ENCODE results near the gene TRPM3. TPM values are rescaled to one million over a fixed set of nuclear protein-coding genes. Genes with fewer than 3 reads are reported as not detected.

The TRPM3 gene
- 1 to 10 TPM; 5.2 to 8.1 (median 7.3) TPM for total RNA-seq

DNA sequence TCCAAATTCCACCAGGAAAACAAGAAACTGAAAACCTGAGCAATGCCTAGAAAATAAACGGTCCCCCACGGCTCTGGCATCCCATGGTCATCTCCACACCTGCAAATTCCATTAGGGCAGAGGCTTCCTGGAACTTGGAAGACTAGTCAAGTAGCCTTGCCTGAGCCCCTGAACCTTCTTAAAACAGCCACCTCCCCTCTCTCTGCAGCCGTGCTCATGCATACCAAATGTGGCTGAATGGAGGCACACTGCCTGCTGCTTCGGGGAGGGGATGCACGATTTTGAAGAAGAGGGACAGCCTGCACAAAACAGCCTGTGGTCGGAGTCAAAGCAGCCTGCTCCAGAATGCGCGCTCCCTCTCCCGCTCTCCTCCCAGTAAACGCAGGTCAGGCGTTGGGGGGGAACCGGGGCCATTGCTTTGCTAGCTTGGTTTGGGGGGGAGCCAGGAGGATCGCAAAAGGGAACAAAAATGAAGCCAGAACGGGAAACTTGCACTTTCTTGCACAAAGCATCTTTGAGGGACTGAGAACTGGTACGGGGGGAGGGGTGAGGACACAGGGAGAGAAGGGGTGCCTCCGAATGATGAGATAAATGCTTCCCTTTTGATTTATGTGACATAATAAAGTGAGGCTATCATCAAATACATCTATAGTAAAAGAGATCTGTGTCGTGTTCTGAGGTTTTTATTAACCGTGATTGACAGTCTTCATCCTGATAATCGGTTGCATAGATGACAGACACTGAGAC, at the start of gene TRPM3:
TSS of gene TRPM3 (minus strand) at position 347 of the 747 bp plus-strand sequence. CDS start at position 80, 267 bp downstream.
- H3K4me3 ChIP-seq = peak within 1 kb of the TSS in 1 of 4 donors; percentile 38
- TF ChIP-seq POLR2A (IDR thresholded peaks at IDR 0.05) = no peak
- no peaks in the 10 kb centered on the region for H3K36me3 ChIP-seq
- 1 to 3% methylated on average over 18 to 19 of the region's 19 CpGs for WGBS, 2 donors
- H3K27me3 ChIP-seq = peaks cover 0 to 21% of the 10 kb centered on the region in 2 donors
- no peak within 1 kb of the TSS for H3K27ac ChIP-seq
- DNase-seq (ENCODE audit: low spot score in 2 of 2) = no peak
- peaks cover 0 to 13% (median 0%) of the 10 kb centered on the region in 4 donors for H3K4me1 ChIP-seq
- no peaks in the 10 kb centered on the region for H3K9me3 ChIP-seq

DNA sequence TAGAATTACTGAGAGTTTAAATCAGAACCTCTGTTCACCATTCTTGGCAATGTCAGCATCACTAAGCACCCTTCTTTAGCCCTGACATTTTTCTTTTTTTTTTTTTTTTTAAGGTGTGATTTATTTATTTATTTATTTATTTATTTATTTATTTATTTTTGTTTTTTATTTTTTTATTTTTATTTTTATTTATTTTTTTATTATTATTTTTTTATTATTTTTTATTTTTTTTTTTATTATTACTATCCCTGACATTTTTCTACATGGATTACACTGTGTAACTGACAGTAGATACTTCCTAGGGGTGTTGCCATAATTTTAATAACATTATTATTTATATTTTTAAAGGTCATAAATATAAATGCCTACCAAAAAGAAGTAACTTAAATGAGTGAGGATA, 47.0 kb upstream of the TRPM3 start:
- no peak overlapping the region for H3K27ac ChIP-seq
- H3K36me3 ChIP-seq = no peaks in the 10 kb centered on the region
- DNase-seq (ENCODE audit: low spot score in 2 of 2) = no peak
- no peaks in the 10 kb centered on the region for H3K27me3 ChIP-seq
- no peaks in the 10 kb centered on the region for H3K9me3 ChIP-seq
- no peak overlapping the region for H3K4me3 ChIP-seq
- no peak for TF ChIP-seq POLR2A (IDR thresholded peaks at IDR 0.05)
- no peaks in the 10 kb centered on the region for H3K4me1 ChIP-seq

DNA sequence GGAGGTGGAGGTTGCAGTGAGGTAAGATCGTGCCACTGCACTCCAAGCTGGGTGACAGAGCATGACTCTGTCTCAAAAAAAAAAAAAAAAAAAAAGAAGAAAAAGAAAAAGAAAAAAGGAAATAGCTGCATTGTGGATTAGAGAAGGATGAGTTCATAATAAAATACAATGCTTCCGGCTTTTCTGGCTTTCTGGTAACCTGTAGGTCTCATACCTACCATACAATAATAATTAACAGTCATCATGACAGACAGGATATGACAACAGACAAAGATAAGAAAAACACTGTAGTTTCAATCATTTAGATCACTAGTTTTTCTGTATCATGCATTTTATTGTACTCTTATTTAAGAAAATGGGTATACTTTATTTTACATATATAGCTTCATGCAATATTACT, 40.7 kb upstream of the TRPM3 start:
- no peaks in the 10 kb centered on the region for H3K27me3 ChIP-seq
- no peaks in the 10 kb centered on the region for H3K36me3 ChIP-seq
- H3K4me1 ChIP-seq = no peaks in the 10 kb centered on the region
- WGBS, 2 donors = 89 to 93% methylated on average over 2 of the region's 2 CpGs
- H3K27ac ChIP-seq = no peak overlapping the region
- no peak for DNase-seq (ENCODE audit: low spot score in 2 of 2)
- H3K4me3 ChIP-seq = no peak overlapping the region
- no peaks in the 10 kb centered on the region for H3K9me3 ChIP-seq
- TF ChIP-seq POLR2A (IDR thresholded peaks at IDR 0.05) = no peak
- no peak for TF ChIP-seq EP300 (IDR thresholded peaks at IDR 0.05)
- TF ChIP-seq, protein P1, sequence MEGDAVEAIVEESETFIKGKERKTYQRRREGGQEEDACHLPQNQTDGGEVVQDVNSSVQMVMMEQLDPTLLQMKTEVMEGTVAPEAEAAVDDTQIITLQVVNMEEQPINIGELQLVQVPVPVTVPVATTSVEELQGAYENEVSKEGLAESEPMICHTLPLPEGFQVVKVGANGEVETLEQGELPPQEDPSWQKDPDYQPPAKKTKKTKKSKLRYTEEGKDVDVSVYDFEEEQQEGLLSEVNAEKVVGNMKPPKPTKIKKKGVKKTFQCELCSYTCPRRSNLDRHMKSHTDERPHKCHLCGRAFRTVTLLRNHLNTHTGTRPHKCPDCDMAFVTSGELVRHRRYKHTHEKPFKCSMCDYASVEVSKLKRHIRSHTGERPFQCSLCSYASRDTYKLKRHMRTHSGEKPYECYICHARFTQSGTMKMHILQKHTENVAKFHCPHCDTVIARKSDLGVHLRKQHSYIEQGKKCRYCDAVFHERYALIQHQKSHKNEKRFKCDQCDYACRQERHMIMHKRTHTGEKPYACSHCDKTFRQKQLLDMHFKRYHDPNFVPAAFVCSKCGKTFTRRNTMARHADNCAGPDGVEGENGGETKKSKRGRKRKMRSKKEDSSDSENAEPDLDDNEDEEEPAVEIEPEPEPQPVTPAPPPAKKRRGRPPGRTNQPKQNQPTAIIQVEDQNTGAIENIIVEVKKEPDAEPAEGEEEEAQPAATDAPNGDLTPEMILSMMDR (IDR thresholded peaks at IDR 0.05) = no peak

DNA sequence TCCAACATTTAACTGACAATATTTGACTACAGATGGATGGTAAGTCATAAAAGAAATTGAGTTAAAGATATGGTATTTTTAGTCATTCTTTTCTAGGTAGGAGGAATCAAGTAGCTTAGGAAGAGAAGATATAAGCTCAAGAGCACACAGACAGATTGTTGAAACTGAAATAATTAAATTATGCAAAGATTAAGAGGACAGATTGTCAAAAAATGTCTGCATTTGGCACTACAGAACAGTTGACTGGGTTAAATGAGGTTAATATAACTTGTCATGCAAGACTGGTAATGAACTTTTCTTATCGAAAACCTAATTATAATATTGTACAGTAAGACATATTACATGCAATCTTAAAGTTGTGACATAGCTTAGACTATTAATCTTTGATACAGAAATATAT, 36.3 kb upstream of the TRPM3 start:
- H3K36me3 ChIP-seq = no peaks in the 10 kb centered on the region
- no peak for DNase-seq (ENCODE audit: low spot score in 2 of 2)
- no peak overlapping the region for H3K4me3 ChIP-seq
- H3K27me3 ChIP-seq = no peaks in the 10 kb centered on the region
- TF ChIP-seq EP300 (IDR thresholded peaks at IDR 0.05) = no peak
- H3K9me3 ChIP-seq = no peaks in the 10 kb centered on the region
- 85 to 88% methylated on average over 1 of the region's 1 CpG for WGBS, 2 donors
- no peak overlapping the region for H3K27ac ChIP-seq
- H3K4me1 ChIP-seq = no peaks in the 10 kb centered on the region

DNA sequence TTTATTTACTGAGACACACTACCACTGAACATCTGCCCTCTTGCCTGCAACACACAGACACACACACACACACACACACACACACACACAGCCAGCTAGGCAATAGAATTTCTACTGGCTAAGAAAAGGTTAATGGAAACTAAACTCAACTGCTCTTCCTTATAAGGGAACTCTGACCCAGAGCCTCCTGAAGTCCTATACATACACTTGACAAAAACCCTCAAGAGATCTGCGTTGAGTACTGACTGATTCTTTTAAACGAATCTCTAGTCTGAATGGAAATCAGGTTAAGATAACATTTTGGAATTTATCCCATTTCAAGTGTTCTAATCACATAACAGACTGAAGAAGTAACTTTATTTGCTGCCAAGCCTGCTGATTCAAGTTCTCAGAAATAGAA, 25.9 kb upstream of the TRPM3 start:
- Histone ChIP-seq H3K9me3 (peaks cover 0 to 13% (median 0%) of the 10 kb centered on the region in 4 donors), H3K27ac (no peak overlapping the region), H3K4me3 (no peak overlapping the region), H3K36me3 (no peaks in the 10 kb centered on the region), H3K4me1 (no peaks in the 10 kb centered on the region), H3K27me3 (no peaks in the 10 kb centered on the region)
- WGBS, 2 donors = 29 to 41% methylated on average over 2 of the region's 2 CpGs
- DNase-seq (ENCODE audit: low spot score in 2 of 2) = no peak
- TF ChIP-seq EP300 (IDR thresholded peaks at IDR 0.05) (no peak), POLR2A (IDR thresholded peaks at IDR 0.05) (no peak)
- TF ChIP-seq, protein P1 (IDR thresholded peaks at IDR 0.05) = no peak

DNA sequence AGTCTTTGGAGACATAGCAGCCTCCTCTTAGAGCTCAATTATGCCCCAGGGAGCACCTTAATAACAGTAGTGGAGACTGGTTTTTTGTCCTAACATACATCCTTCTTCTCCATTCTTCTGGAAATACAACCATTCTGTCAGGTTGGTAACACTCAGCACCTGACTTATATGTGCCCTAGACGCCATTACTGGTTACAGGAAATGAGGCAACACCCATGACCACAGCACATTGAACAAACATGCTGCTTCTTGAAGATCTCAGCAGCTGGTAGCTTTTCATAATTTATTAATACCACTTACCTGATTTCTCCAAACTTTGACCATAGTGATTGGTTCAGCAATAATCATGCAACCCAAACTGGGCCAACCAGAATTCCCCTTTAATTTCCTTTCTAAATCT, 25.1 kb upstream of the TRPM3 start:
- H3K4me1 ChIP-seq = no peaks in the 10 kb centered on the region
- TF ChIP-seq, protein P1 (IDR thresholded peaks at IDR 0.05) = no peak
- TF ChIP-seq POLR2A (IDR thresholded peaks at IDR 0.05) = no peak
- TF ChIP-seq EP300 (IDR thresholded peaks at IDR 0.05) = no peak
- no peak overlapping the region for H3K27ac ChIP-seq
- H3K36me3 ChIP-seq = no peaks in the 10 kb centered on the region
- peaks cover 0 to 13% (median 0%) of the 10 kb centered on the region in 4 donors for H3K9me3 ChIP-seq
- WGBS, 2 donors = 64 to 68% methylated on average over 1 of the region's 1 CpG
- H3K27me3 ChIP-seq = no peaks in the 10 kb centered on the region
- H3K4me3 ChIP-seq = no peak overlapping the region
- no peak for DNase-seq (ENCODE audit: low spot score in 2 of 2)
